ENCODE data around the gene PRKAG3.

- TF ChIP-seq CTCF (IDR thresholded peaks at IDR 0.05; ENCODE audit: low read depth, low read length, missing input control): no peak
- TF ChIP-seq SP1 (IDR thresholded peaks at IDR 0.05): no peak
- TF ChIP-seq ATF3 (IDR thresholded peaks at IDR 0.05): no peak
These were observed 41.2 kb upstream of the PRKAG3 start for GRCh38 chr2:218872645-218873358.
